Measurements from ENCODE around the gene GALNT18.

DNA sequence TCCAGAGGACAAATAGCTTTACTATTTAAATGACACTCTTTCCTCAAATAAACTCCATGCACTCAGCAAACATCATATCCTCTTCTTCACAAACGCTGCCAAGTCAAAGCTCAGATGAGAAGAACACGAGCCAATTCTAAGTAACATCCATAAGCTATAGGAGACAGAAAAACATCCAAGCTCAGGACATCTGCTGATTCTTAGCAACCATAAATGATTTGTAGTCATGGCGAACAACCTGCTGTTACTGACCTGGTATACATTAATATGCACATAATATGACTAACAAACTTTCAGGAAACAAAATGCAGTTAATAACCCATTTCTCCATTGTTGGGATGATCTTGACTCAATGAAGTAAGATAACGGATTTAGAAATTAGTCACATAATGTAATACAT, 6.7 kb downstream of the GALNT18 start:
- TF ChIP-seq CTCF (IDR thresholded peaks at IDR 0.05) (no peak), POLR2A (IDR thresholded peaks at IDR 0.05) (no peak), POLR2AphosphoS5 (IDR thresholded peaks at IDR 0.05; ENCODE audit: insufficient read depth in 1 of 2, low read depth in 1 of 2) (no peak)
